ENCODE results near the gene ABCG4.

Gene ABCG4

GRCh38 chr11:119157063-119157462, 8.2 kb downstream of the ABCG4 start:
- no peaks in the 10 kb centered on the region for H3K9me3 ChIP-seq (ENCODE audit: control insufficient read depth, insufficient read depth, low read length)

GRCh38 chr11:119158467-119158866, 9.6 kb downstream of the ABCG4 start:
- no peaks in the 10 kb centered on the region for H3K9me3 ChIP-seq (ENCODE audit: control insufficient read depth, insufficient read depth, low read length)
- H3K27me3 ChIP-seq (ENCODE audit: control insufficient read depth, low read length), result peaks cover 34% of the 10 kb centered on the region
- H3K4me1 ChIP-seq (ENCODE audit: control insufficient read depth, low read length), result no peaks in the 10 kb centered on the region
- no peak for TF ChIP-seq EZH2phosphoT487 (IDR thresholded peaks at IDR 0.05; ENCODE audit: borderline replicate concordance, low read length)
- TF ChIP-seq CTCF (IDR thresholded peaks at IDR 0.05; ENCODE audit: low read depth, low read length, poor library complexity, severe bottlenecking), result no peak
- H3K27ac ChIP-seq (ENCODE audit: low read depth, low read length), result no peak overlapping the region
- no peak overlapping the region for H3K4me2 ChIP-seq (ENCODE audit: low read length)
- no peak overlapping the region for H3K4me3 ChIP-seq (ENCODE audit: low read length)
- no peaks in the 10 kb centered on the region for H4K20me1 ChIP-seq (ENCODE audit: control insufficient read depth, insufficient read depth, low read depth, low read length)
- no peaks in the 10 kb centered on the region for H3K36me3 ChIP-seq (ENCODE audit: control insufficient read depth, low read length)
- no peaks in the 10 kb centered on the region for H3F3A ChIP-seq (ENCODE audit: control insufficient read depth, insufficient read depth)
- H3K9me2 ChIP-seq (replicated peaks; ENCODE audit: control insufficient read depth, low read length), result no peaks in the 10 kb centered on the region
- no peaks in the 10 kb centered on the region for H3K79me2 ChIP-seq (ENCODE audit: control insufficient read depth, low read length)

More at GRCh38 chr11:119157063-119157462, 8.2 kb downstream of the ABCG4 start:
- Histone ChIP-seq H4K20me1 (ENCODE audit: control insufficient read depth, insufficient read depth, low read depth, low read length) (no peaks in the 10 kb centered on the region), H3K4me2 (ENCODE audit: low read length) (no peak overlapping the region), H3K4me1 (ENCODE audit: control insufficient read depth, low read length) (no peaks in the 10 kb centered on the region), H3K36me3 (ENCODE audit: control insufficient read depth, low read length) (no peaks in the 10 kb centered on the region), H3K27me3 (ENCODE audit: control insufficient read depth, low read length) (peaks cover 48% of the 10 kb centered on the region), H3F3A (ENCODE audit: control insufficient read depth, insufficient read depth) (no peaks in the 10 kb centered on the region), H3K4me3 (ENCODE audit: low read length) (no peak overlapping the region), H3K27ac (ENCODE audit: low read depth, low read length) (no peak overlapping the region), H3K9me2 (replicated peaks; ENCODE audit: control insufficient read depth, low read length) (no peaks in the 10 kb centered on the region), H3K79me2 (ENCODE audit: control insufficient read depth, low read length) (no peaks in the 10 kb centered on the region)
- TF ChIP-seq EZH2phosphoT487 (IDR thresholded peaks at IDR 0.05; ENCODE audit: borderline replicate concordance, low read length), result no peak
- no peak for TF ChIP-seq CTCF (IDR thresholded peaks at IDR 0.05; ENCODE audit: low read depth, low read length, poor library complexity, severe bottlenecking)

- H3K36me3 ChIP-seq (ENCODE audit: control insufficient read depth, low read length), result no peaks in the 10 kb centered on the region
- H4K20me1 ChIP-seq (ENCODE audit: control insufficient read depth, insufficient read depth, low read depth, low read length), result no peaks in the 10 kb centered on the region
- no peak overlapping the region for H3K4me3 ChIP-seq (ENCODE audit: low read length)
- H3K4me1 ChIP-seq (ENCODE audit: control insufficient read depth, low read length), result no peaks in the 10 kb centered on the region
- H3K27me3 ChIP-seq (ENCODE audit: control insufficient read depth, low read length), result peaks cover 17% of the 10 kb centered on the region
- no peaks in the 10 kb centered on the region for H3K79me2 ChIP-seq (ENCODE audit: control insufficient read depth, low read length)
- H3K27ac ChIP-seq (ENCODE audit: low read depth, low read length), result no peak overlapping the region
- H3K9me2 ChIP-seq (replicated peaks; ENCODE audit: control insufficient read depth, low read length), result no peaks in the 10 kb centered on the region
- H3K9me3 ChIP-seq (ENCODE audit: control insufficient read depth, insufficient read depth, low read length), result no peaks in the 10 kb centered on the region
- H3K4me2 ChIP-seq (ENCODE audit: low read length), result no peak overlapping the region
- TF ChIP-seq CTCF (IDR thresholded peaks at IDR 0.05; ENCODE audit: low read depth, low read length, poor library complexity, severe bottlenecking) (no peak), EZH2phosphoT487 (IDR thresholded peaks at IDR 0.05; ENCODE audit: borderline replicate concordance, low read length) (no peak)
- no peaks in the 10 kb centered on the region for H3F3A ChIP-seq (ENCODE audit: control insufficient read depth, insufficient read depth)
Measured at GRCh38 chr11:119160151-119160550, 11.3 kb downstream of the ABCG4 start.

- H3K4me1 ChIP-seq (ENCODE audit: control insufficient read depth, low read length), result peaks cover 5% of the 10 kb centered on the region
- H3K79me2 ChIP-seq (ENCODE audit: control insufficient read depth, low read length), result no peaks in the 10 kb centered on the region
- H3K27ac ChIP-seq (ENCODE audit: low read depth, low read length), result no peak overlapping the region
- no peak overlapping the region for H3K4me3 ChIP-seq (ENCODE audit: low read length)
- H3K27me3 ChIP-seq (ENCODE audit: control insufficient read depth, low read length), result peaks cover 4% of the 10 kb centered on the region
- H3K9me2 ChIP-seq (replicated peaks; ENCODE audit: control insufficient read depth, low read length), result no peaks in the 10 kb centered on the region
- H3K4me2 ChIP-seq (ENCODE audit: low read length), result no peak overlapping the region
- TF ChIP-seq CTCF (IDR thresholded peaks at IDR 0.05; ENCODE audit: low read depth, low read length, poor library complexity, severe bottlenecking) (no peak), EZH2phosphoT487 (IDR thresholded peaks at IDR 0.05; ENCODE audit: borderline replicate concordance, low read length) (no peak)
- no peaks in the 10 kb centered on the region for H4K20me1 ChIP-seq (ENCODE audit: control insufficient read depth, insufficient read depth, low read depth, low read length)
- no peaks in the 10 kb centered on the region for H3K36me3 ChIP-seq (ENCODE audit: control insufficient read depth, low read length)
- H3K9me3 ChIP-seq (ENCODE audit: control insufficient read depth, insufficient read depth, low read length), result no peaks in the 10 kb centered on the region
- no peaks in the 10 kb centered on the region for H3F3A ChIP-seq (ENCODE audit: control insufficient read depth, insufficient read depth)
Measured at GRCh38 chr11:119161871-119162270, 13.0 kb downstream of the ABCG4 start.

Data from DOHH2 (cell line).